Spleen (tissue), 11 donors: ENCODE measurements around the gene LMLN. TPM values are rescaled to one million over a fixed set of nuclear protein-coding genes. Genes with fewer than 3 reads are reported as not detected.
A peak's percentile ranks its signal among the peaks of the same experiment; 100 is the strongest.

Experiments used
- DNase-seq: peaks from one replicate; pipeline ENCODE4 v3.0.0-alpha.2; 2020
- H3K27ac ChIP-seq, 8 donors: fragments of 200-600 bp; sonication (generic) in 7 of 8; 1 replicate in 4 of 8; 2 replicates in 4 of 8; pipeline versions ENCODE4 v1.5.0 to v1.8.0; 2016 to 2021; ENCODE audit warnings: inconsistent platforms in 4 of 8, mild to moderate bottlenecking in 4 of 8, moderate library complexity in 1 of 8
- H3K27me3 ChIP-seq, 7 donors: fragments of 200-600 bp; sonication (generic) in 6 of 7; replicated peaks in 1 of 7; 1 replicate in 4 of 7; 2 replicates in 3 of 7; pipeline versions ENCODE4 v1.5.0 to v1.8.0; 2016 to 2021; ENCODE audit warnings: inconsistent platforms in 3 of 7, mild to moderate bottlenecking in 1 of 7
- H3K36me3 ChIP-seq, 6 donors: fragments of 200-600 bp; sonication (generic) in 5 of 6; 1 replicate in 4 of 6; 2 replicates in 2 of 6; pipeline versions ENCODE4 v1.5.0 to v1.8.0; 2016 to 2021; ENCODE audit warnings: inconsistent platforms in 2 of 6
- H3K4me1 ChIP-seq, 6 donors: fragments of 200-600 bp; sonication (generic) in 5 of 6; 1 replicate in 3 of 6; 2 replicates in 3 of 6; pipeline versions ENCODE4 v1.5.0 to v1.8.0; 2016 to 2021; ENCODE audit warnings: inconsistent platforms in 3 of 6
- H3K4me3 ChIP-seq, 8 donors: fragments of 200-600 bp; sonication (generic) in 7 of 8; 1 replicate in 4 of 8; 2 replicates in 4 of 8; pipeline versions ENCODE4 v1.5.0 to v1.8.0; 2016 to 2021; ENCODE audit warnings: inconsistent platforms in 4 of 8, mild to moderate bottlenecking in 4 of 8, moderate library complexity in 2 of 8
- H3K9me3 ChIP-seq, 8 donors: fragments of 200-600 bp; sonication (generic) in 7 of 8; 1 replicate in 4 of 8; 2 replicates in 4 of 8; pipeline versions ENCODE4 v1.5.0 to v1.8.0; 2016 to 2021; ENCODE audit warnings: inconsistent platforms in 4 of 8
- POLR2A ChIP-seq, 3 donors: fragments of 450-650 bp; IDR thresholded peaks; one replicate each; pipeline ENCODE4 v1.5.1; 2017; ENCODE audit warnings: antibody characterized with exemption in 3 of 3, mild to moderate bottlenecking in 1 of 3
- POLR2AphosphoS5 ChIP-seq, 3 donors: sonication (generic); formaldehyde crosslinking; IDR thresholded peaks; one replicate each; pipeline ENCODE4 v1.5.1; 2017; ENCODE audit warnings: antibody characterized with exemption in 3 of 3
- WGBS, 5 donors: extraction: QIAGEN DNeasy Blood & Tissue Kit in 3 of 5; methylation state at CpG; one replicate each; pipeline versions ENCODE4 v1.1.5 to v1.1.7; 2013 to 2018; 5-methylcytosine and 5-hydroxymethylcytosine counted together
- intact Hi-C: fragments of 100-400 bp; cut with DNase I; formaldehyde crosslinking; loops from one replicate; pipeline ENCODE4 v1.15.0; 2023; ENCODE audit warnings: low total_unique reads
- polyA plus RNA-seq, 3 donors: library from polyadenylated mRNA; stranded (reverse); fragments of 200-250 nt; gene quantifications; one replicate each; pipeline ENCODE4 v1.2.1, GENCODE V29; 2013
- total RNA-seq, 7 donors: library from RNA; depleted of rRNA in 3 of 7; stranded (reverse); fragments of >200 nt in 3 of 7; fragmentation: NEBNext Ultra II Directional in 4 of 7; extraction: Animal tissue kit (Norgen Biotek cat#: 25700) in 4 of 7; gene quantifications; one replicate each; pipeline versions ENCODE4 v1.1.0 to v1.2.1, GENCODE V29; 2016 to 2021
- TF ChIP-seq, protein P1 (sequence below), 11 experiments: fragments of 200-600 bp in 7 of 11; fragments of 450-650 bp in 4 of 11; sonication (generic) in 4 of 11; IDR thresholded peaks in 8 of 11; conservative IDR thresholded peaks in 3 of 11; 1 replicate in 7 of 11; 2 replicates in 4 of 11; pipeline versions ENCODE4 v1.4.0 to v1.8.0; 2016 to 2021; ENCODE audit warnings: antibody characterized with exemption in 11 of 11, inconsistent platforms in 4 of 11, mild to moderate bottlenecking in 1 of 11
- donor health status: healthy with polysubstance abuse.
- donor health status: DM: no; HTN: no; CAD: no; lungs with moderate emphysema.
- donor health status: DM: no; HTN: no; CAD: no.
- donor health status: Bipolar disorder and iron deficiency.
- donor health status: healthy.
- donor health status: DM: no; HTN: no; CAD: no.
- donor health status: DM: yes; HTN: yes; CAD: no.

Gene LMLN
- total and polyA plus RNA-seq, 10 donors: 0.52 to 5.9 (median 3.2) TPM

- Histone ChIP-seq H3K27ac (no peak overlapping the region), H3K4me1 (no peaks in the 10 kb centered on the region), H3K9me3 (no peaks in the 10 kb centered on the region), H3K4me3 (no peak overlapping the region), H3K36me3 (peaks cover 0 to 10% (median 0%) of the 10 kb centered on the region in 6 donors), H3K27me3 (no peaks in the 10 kb centered on the region)
- intact Hi-C loops: no loop called here
- TF ChIP-seq POLR2A (IDR thresholded peaks at IDR 0.05): no peak
- TF ChIP-seq, protein P1, sequence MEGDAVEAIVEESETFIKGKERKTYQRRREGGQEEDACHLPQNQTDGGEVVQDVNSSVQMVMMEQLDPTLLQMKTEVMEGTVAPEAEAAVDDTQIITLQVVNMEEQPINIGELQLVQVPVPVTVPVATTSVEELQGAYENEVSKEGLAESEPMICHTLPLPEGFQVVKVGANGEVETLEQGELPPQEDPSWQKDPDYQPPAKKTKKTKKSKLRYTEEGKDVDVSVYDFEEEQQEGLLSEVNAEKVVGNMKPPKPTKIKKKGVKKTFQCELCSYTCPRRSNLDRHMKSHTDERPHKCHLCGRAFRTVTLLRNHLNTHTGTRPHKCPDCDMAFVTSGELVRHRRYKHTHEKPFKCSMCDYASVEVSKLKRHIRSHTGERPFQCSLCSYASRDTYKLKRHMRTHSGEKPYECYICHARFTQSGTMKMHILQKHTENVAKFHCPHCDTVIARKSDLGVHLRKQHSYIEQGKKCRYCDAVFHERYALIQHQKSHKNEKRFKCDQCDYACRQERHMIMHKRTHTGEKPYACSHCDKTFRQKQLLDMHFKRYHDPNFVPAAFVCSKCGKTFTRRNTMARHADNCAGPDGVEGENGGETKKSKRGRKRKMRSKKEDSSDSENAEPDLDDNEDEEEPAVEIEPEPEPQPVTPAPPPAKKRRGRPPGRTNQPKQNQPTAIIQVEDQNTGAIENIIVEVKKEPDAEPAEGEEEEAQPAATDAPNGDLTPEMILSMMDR (IDR thresholded peaks at IDR 0.05 in 8 of 11, conservative IDR thresholded peaks at IDR 0.05 in 3 of 11): peak; percentile 25 to 78 (median 64)
- no peak for DNase-seq
- WGBS, 5 donors: 43 to 52% (median 50%) methylated on average over 2 of the region's 2 CpGs
These were observed 17.0 kb upstream of the LMLN start for GRCh38 chr3:197942956-197943556.

DNA sequence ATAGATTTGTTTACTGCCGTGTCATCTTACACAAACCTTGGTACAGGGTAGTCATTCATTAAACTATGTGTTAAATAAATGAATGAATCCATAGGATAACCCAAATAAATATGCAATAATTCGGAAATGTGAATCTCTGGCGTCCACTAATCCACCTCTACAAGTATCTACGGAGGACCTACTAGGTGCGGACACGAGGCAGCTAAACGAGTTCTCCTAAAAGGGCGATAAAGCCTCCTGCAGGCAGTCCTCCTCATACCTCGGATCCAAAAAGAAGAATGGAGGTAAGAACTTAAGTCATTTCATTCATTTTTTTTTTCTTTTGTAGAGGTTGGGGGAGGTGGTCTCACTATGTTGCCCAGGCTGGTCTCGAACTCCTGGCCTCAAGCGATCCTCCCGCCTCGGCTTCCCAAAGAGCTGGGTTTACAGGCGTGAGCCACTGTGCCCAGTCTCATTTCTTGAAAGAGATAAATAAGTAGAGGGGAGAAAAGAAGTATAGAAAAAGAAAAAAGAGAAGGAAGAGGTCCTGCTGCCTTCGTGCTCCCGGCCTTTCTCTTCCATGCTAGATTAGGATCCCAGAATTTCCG lies 10.7 kb upstream of the LMLN start:
- TF ChIP-seq, protein P1 (IDR thresholded peaks at IDR 0.05 in 8 of 11, conservative IDR thresholded peaks at IDR 0.05 in 3 of 11): no peak
- no peak for TF ChIP-seq POLR2A (IDR thresholded peaks at IDR 0.05)
- no peak for TF ChIP-seq POLR2AphosphoS5 (IDR thresholded peaks at IDR 0.05)
- intact Hi-C loops: no loop called here
- DNase-seq: no peak
- peaks cover 0 to 34% (median 32%) of the 10 kb centered on the region in 6 donors for H3K36me3 ChIP-seq
- H3K9me3 ChIP-seq: no peaks in the 10 kb centered on the region
- WGBS, 5 donors: 19 to 26% (median 21%) methylated on average over 17 of the region's 17 CpGs
- H3K27ac ChIP-seq: peak overlapping the region; percentile 86 to 97 (median 92)
- H3K4me3 ChIP-seq: peak overlapping the region; percentile 12 to 82 (median 56)
- H3K27me3 ChIP-seq: no peaks in the 10 kb centered on the region
- H3K4me1 ChIP-seq: peaks cover 28 to 49% (median 47%) of the 10 kb centered on the region in 6 donors

DNA sequence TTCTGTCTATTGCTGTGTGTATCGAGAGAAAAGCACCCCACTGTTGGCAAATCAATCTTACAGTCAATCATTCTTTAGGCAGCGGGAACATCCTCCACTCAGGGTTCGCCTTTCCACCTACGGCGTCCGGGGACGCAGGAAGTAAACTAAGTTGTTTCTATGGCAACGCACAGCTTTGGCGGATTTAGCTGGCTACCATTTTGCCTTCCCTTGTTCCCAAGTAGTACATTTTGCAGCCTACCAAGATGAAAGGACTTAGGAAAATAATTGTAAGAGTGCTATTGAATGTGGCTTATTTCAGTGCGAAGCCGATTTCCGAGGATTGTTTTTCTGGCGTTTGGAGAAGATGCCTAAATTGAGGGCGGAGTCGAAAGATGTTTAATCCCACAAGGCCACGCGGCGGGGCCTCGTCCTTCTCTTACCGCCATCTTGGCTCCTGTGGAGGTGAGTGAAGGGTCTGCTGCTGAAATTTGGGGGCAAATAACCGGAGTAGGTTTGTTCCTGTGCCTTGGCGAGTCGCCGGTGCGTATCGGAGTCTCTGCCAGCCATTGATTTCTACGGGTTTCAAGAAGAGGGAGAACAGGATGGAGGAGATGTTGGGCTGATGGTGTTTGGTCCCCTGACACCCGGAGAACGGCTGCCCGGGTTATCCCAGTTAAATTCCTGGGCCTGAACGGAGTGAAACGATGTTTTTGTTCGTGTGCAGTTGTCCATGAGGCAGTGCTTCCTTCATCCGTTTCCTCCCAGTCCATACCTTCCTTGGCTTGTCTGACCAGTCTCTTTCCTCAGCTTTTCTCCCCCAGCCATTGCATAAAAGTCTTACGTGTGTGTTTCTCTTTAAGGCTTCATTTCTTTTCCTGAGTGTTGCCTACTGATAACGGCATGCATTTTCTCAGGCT lies 10.0 kb upstream of the LMLN start, which contains the start of gene RPL35A:
Gene RPL35A, plus strand, starts transcription at position 413 of the 899 bp plus-strand sequence. CDS start 778 bp downstream, outside the sequence.
- 0 to 1% (median 0%) methylated on average over 35 to 36 of the region's 36 CpGs for WGBS, 5 donors
- no peaks in the 10 kb centered on the region for H3K27me3 ChIP-seq
- intact Hi-C loops: no loop called here
- TF ChIP-seq, protein P1 (IDR thresholded peaks at IDR 0.05 in 8 of 11, conservative IDR thresholded peaks at IDR 0.05 in 3 of 11): peak in 1 of 11 experiments; percentile 13
- TF ChIP-seq POLR2A (IDR thresholded peaks at IDR 0.05) (peak in 2 of 3 donors; percentile 26 to 52), POLR2AphosphoS5 (IDR thresholded peaks at IDR 0.05) (peak; percentile 62 to 97 (median 88))
- H3K9me3 ChIP-seq: no peaks in the 10 kb centered on the region
- peak within 1 kb of the TSS; percentile 42 to 84 (median 62) for H3K4me3 ChIP-seq
- peak; percentile 94 for DNase-seq
- peak within 1 kb of the TSS; percentile 86 to 97 (median 92) for H3K27ac ChIP-seq
- peaks cover under 1 to 41% (median 39%) of the 10 kb centered on the region in 6 donors for H3K36me3 ChIP-seq
- peaks cover 28 to 57% (median 52%) of the 10 kb centered on the region in 6 donors for H3K4me1 ChIP-seq
